SU-DHL-6 (cell line): ENCODE measurements around the gene PLXNC1.

Source experiments
- H2AFZ ChIP-seq: fragments of 200-600 bp; sonication (generic); 2 replicates; pipeline ENCODE4 v1.6.1; 2014; ENCODE audit warnings: low read depth, mild to moderate bottlenecking, moderate library complexity, mixed read lengths, antibody characterized with exemption, low read length; ENCODE audit not compliant: severe bottlenecking
- H3F3A ChIP-seq: fragments of 200-600 bp; shearing (Covaris generic); 2 replicates; pipeline ENCODE4 v1.6.0; 2016; ENCODE audit warnings: antibody characterized with exemption, mild to moderate bottlenecking; ENCODE audit not compliant: insufficient read depth
- H3K27ac ChIP-seq: fragments of 200-600 bp; sonication (generic); 2 replicates; pipeline ENCODE4 v1.5.1; 2016; ENCODE audit warnings: low read depth, mild to moderate bottlenecking, low read length, moderate library complexity, mixed read lengths
- H3K27me3 ChIP-seq: fragments of 200-600 bp; sonication (generic), shearing (Covaris generic); 2 replicates; pipeline ENCODE4 v1.6.0; 2014; ENCODE audit warnings: mild to moderate bottlenecking, low read length
- H3K36me3 ChIP-seq: fragments of 200-600 bp; sonication (generic); 2 replicates; pipeline ENCODE4 v1.6.1; 2014; ENCODE audit warnings: mild to moderate bottlenecking, low read length, mixed read lengths
- H3K4me2 ChIP-seq: fragments of 300-600, 200-600 bp; shearing (Covaris generic), sonication (generic); 2 replicates; pipeline ENCODE4 v1.6.0; 2014; ENCODE audit warnings: low read length, low read depth, mild to moderate bottlenecking; ENCODE audit not compliant: poor library complexity, severe bottlenecking
- H3K4me3 ChIP-seq: fragments of 200-600 bp; sonication (generic); 2 replicates; pipeline ENCODE4 v1.5.1; 2014; ENCODE audit warnings: antibody characterized with exemption, low read length, mild to moderate bottlenecking, mixed read lengths; ENCODE audit not compliant: insufficient read depth, poor library complexity, severe bottlenecking
- H3K79me2 ChIP-seq: fragments of 200-600 bp; sonication (generic); 2 replicates; pipeline ENCODE4 v1.6.1; 2014; ENCODE audit warnings: mild to moderate bottlenecking, low read length, moderate library complexity; ENCODE audit not compliant: insufficient read depth
- H3K9ac ChIP-seq: fragments of 200-600 bp; sonication (generic); 2 replicates; pipeline ENCODE4 v1.7.0; 2014; ENCODE audit warnings: mild to moderate bottlenecking, low read length
- H3K9me2 ChIP-seq: fragments of 200-600 bp; sonication (generic); replicated peaks from 2 replicates; pipeline ENCODE4 v1.6.1; 2014; ENCODE audit warnings: low read length; ENCODE audit not compliant: insufficient read depth
- H3K9me3 ChIP-seq: fragments of 200-600 bp; sonication (generic); 2 replicates; pipeline ENCODE4 v1.6.1; 2014; ENCODE audit warnings: low read length, mixed read lengths; ENCODE audit not compliant: insufficient read depth
- H4K20me1 ChIP-seq: fragments of 200-600 bp; sonication (generic); 2 replicates; pipeline ENCODE4 v1.6.1; 2014; ENCODE audit warnings: low read depth, mild to moderate bottlenecking, antibody characterized with exemption, low read length, moderate library complexity, mixed read lengths
- EZH2phosphoT487 ChIP-seq: fragments of 200-600 bp; sonication (generic), shearing (Covaris generic); conservative IDR thresholded peaks from 2 replicates; pipeline ENCODE4 v1.6.1; 2018; ENCODE audit warnings: mild to moderate bottlenecking, antibody characterized with exemption, low read length, moderate library complexity, mixed read lengths
- TF ChIP-seq, protein P1 (sequence below): fragments of 200-600 bp; sonication (generic); IDR thresholded peaks from one replicate; pipeline ENCODE4 v1.5.1; 2017; ENCODE audit warnings: antibody characterized with exemption, mild to moderate bottlenecking, low read length, moderate library complexity; ENCODE audit not compliant: insufficient read depth, poor library complexity, severe bottlenecking

PLXNC1 gene

DNA sequence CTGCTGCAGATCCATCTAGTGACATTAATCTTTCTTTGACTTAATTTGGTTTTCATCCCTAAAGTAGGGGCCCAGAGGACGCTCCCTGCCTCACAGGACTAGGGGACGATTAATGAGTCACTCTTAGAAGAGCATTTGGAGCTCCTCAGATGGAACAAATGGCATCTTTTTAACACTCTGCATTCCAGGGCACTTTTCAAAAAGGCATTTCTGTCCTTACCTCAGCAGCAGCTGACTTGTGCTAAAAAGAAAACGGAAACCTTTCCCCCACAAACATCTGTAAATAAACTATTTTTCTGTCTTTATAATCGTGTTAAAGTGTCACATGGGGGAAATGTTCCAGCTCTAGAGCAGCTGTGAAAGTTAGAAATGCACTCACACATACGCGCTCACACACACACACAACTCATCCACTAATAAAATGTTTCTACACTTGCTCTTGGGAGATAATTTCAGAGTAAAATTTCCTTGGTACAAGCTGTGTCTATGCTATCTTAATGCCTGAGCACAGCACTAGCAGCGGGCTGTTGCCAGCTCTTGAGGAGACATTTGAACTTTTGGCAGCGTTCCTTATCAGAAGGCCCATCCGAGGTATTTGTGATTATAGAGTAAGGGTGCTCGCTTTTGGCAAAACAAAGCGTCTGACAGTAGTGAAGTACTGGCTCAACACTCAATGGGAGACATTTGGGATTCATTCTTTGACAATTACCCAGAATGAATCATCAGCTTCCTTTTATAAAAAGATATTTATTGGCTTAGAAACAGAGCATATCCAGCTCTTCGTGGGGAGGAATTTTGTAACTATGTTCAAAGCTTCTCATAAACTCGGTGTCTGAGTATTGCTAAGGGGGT, 141.3 kb downstream of the PLXNC1 start:
- Histone ChIP-seq H3F3A (no peaks in the 10 kb centered on the region), H3K9me3 (no peaks in the 10 kb centered on the region), H3K36me3 (no peaks in the 10 kb centered on the region), H3K4me2 (no peak overlapping the region), H3K27me3 (no peaks in the 10 kb centered on the region), H4K20me1 (no peaks in the 10 kb centered on the region), H3K27ac (no peak overlapping the region), H3K4me3 (no peak overlapping the region), H3K9me2 (no peaks in the 10 kb centered on the region), H3K79me2 (no peaks in the 10 kb centered on the region), H2AFZ (no peak overlapping the region), H3K9ac (no peak overlapping the region)
- TF ChIP-seq EZH2phosphoT487 = no peak
- TF ChIP-seq, protein P1, sequence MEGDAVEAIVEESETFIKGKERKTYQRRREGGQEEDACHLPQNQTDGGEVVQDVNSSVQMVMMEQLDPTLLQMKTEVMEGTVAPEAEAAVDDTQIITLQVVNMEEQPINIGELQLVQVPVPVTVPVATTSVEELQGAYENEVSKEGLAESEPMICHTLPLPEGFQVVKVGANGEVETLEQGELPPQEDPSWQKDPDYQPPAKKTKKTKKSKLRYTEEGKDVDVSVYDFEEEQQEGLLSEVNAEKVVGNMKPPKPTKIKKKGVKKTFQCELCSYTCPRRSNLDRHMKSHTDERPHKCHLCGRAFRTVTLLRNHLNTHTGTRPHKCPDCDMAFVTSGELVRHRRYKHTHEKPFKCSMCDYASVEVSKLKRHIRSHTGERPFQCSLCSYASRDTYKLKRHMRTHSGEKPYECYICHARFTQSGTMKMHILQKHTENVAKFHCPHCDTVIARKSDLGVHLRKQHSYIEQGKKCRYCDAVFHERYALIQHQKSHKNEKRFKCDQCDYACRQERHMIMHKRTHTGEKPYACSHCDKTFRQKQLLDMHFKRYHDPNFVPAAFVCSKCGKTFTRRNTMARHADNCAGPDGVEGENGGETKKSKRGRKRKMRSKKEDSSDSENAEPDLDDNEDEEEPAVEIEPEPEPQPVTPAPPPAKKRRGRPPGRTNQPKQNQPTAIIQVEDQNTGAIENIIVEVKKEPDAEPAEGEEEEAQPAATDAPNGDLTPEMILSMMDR = no peak

DNA sequence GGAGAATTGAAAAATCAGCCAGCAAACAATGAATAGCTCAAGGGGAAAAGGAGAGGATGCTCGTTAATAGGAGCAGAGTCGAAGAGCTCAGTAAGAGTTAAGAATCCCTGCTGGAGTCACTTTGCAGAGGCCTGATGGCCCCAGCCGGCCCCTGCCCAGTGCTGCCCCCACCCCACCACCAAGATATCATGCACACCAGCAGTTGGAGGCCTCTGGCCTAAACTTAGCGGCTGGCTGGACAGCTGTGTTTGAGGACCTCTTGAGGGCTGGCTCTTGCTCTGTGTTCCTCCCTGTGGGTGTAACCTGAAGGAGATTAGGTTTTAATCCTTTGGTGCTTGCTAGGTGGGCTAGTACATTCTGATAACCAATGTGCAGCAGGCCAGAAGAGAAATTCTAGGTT, 142.0 kb downstream of the PLXNC1 start:
- no peak overlapping the region for H3K4me3 ChIP-seq
- no peak for TF ChIP-seq EZH2phosphoT487
- TF ChIP-seq, protein P1 = no peak
- H3K27me3 ChIP-seq = no peaks in the 10 kb centered on the region
- no peak overlapping the region for H3K27ac ChIP-seq
- no peaks in the 10 kb centered on the region for H4K20me1 ChIP-seq
- no peaks in the 10 kb centered on the region for H3F3A ChIP-seq
- H3K9me2 ChIP-seq = no peaks in the 10 kb centered on the region
- no peaks in the 10 kb centered on the region for H3K9me3 ChIP-seq
- H3K79me2 ChIP-seq = no peaks in the 10 kb centered on the region
- H3K9ac ChIP-seq = no peak overlapping the region
- no peak overlapping the region for H3K4me2 ChIP-seq
- H2AFZ ChIP-seq = no peak overlapping the region
- no peaks in the 10 kb centered on the region for H3K36me3 ChIP-seq

DNA sequence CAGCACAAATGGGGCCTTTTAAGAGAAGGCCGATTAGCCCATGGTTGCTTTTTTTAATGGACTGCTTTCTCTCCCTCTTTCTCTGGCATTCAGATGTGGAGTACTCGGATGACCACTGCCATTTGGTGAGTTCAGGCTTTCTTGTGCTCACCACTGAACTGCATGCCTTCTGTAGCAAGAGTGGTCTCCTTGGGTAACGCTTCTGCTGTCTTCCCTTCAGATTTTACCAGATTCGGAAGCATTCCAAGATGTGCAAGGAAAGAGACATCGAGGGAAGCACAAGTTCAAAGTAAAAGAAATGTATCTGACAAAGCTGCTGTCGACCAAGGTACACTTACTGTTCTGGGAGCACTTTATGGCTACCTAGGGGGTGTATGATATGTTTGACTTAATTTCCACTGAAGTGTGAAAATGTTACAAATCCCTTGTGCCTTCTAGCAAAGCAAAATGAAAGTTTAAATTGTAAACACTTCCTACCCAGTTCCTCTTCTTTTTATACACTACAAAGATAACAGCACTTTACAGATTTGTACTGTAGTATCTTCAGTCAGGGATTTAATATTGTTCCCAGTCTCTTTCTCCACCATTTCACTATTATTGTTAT, 148.8 kb downstream of the PLXNC1 start:
- Histone ChIP-seq H3K27ac (no peak overlapping the region), H3K36me3 (no peaks in the 10 kb centered on the region), H3K9me3 (no peaks in the 10 kb centered on the region), H2AFZ (no peak overlapping the region), H3K27me3 (no peaks in the 10 kb centered on the region), H3K4me3 (no peak overlapping the region), H3K79me2 (no peaks in the 10 kb centered on the region), H3K9ac (no peak overlapping the region), H3F3A (no peaks in the 10 kb centered on the region), H4K20me1 (no peaks in the 10 kb centered on the region), H3K4me2 (no peak overlapping the region), H3K9me2 (no peaks in the 10 kb centered on the region)
- TF ChIP-seq, protein P1 = no peak
- TF ChIP-seq EZH2phosphoT487 = no peak
